GM19238 (cell line): ENCODE results near the gene MR1.

ENCODE experiments used
- DNase-seq: peaks from one replicate; pipeline ENCODE4 v3.0.0; 2011; ENCODE audit warnings: low spot score; ENCODE audit not compliant: insufficient read length

MR1 gene

GRCh38 chr1:181062836-181063428 is 29.1 kb downstream of the MR1 start:
- peak; percentile 39 for DNase-seq

- no peak for DNase-seq
Observed at GRCh38 chr1:181064011-181064623, 30.3 kb downstream of the MR1 start.

DNA sequence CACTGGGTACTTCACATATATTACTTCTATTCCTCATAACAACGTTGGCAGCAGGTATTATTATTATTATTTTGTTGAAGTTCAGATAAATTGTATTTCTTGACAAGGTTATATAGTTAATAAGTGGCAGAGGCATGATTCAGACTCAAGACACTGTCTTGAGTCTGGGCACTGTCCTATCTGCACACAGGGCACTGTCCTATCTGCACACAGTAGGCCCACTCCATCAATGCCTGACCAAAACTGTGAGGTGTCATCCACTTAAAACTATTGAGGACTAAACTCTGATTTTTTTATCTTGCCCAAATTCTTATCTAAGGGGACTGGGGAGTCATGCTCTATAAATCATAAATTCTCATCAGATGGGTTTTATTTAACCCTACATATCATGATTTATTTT is 30.9 kb downstream of the MR1 start:
- no peak for DNase-seq

- no peak for DNase-seq
Observed at GRCh38 chr1:181073638-181074037, 39.9 kb downstream of the MR1 start.

- no peak for DNase-seq
Observed at GRCh38 chr1:181075766-181076350, 42.1 kb downstream of the MR1 start.

DNA sequence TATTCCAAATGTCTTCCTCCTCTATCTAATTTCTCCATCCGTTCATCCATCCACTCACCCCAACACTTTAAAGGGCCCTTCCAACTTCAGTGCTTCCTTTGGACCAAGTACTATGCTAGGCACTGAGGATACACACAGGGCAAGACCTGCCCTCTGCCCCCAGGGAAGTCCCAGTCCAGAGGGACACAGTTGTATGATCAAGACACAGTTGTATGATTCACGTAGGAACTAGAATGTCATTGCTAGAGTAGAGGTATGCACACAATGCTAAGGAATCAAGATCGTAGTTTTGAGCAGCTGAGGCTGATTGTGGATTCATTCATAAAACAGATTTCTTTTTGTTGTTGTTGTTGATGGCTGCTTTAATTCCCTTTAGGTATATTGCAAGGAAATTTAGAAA is 43.1 kb downstream of the MR1 start:
- DNase-seq: no peak

- no peak for DNase-seq
Observed at GRCh38 chr1:181077576-181078242, 43.9 kb downstream of the MR1 start.

GRCh38 chr1:181079382-181079781 is 45.6 kb downstream of the MR1 start:
- no peak for DNase-seq

GRCh38 chr1:181079920-181080319 is 46.1 kb downstream of the MR1 start:
- no peak for DNase-seq

DNA sequence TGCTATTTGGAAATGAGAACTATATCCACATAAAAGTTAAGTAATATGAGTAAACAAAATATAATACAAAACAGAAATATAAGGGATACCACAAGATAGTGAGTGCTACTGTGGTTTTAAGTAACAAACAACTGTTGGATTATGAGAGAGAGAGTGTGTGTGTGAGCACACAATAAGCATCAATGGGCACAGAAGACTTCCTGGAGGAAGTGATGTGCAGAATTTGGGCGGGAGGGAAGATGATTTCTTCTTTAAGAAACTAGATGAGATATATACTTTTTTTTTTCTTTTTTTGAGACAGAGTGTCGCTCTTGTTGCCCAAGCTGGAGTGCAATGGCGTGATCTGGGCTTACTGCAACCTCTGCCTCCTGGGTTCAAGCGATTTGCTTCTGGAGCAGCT is 46.8 kb downstream of the MR1 start:
- no peak for DNase-seq

DNA sequence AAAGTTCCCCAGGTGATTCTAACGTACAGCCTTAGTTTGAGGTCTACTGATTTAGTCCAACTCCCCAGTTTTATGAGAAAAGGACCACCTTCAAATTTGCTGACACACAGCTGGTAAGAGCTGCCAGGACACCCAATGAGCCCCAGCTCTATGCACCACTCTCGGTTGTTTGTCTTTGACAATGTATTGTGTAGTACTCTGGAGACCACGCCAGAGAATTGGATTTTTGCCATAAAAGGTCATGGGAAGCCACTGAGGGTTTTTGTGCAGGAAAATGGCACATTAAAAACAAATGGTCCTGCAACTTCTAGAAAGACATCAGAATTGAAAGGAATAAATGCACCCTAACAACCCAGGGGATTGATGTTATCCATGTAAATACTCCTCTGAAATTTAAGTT is 47.6 kb downstream of the MR1 start:
- no peak for DNase-seq

DNA sequence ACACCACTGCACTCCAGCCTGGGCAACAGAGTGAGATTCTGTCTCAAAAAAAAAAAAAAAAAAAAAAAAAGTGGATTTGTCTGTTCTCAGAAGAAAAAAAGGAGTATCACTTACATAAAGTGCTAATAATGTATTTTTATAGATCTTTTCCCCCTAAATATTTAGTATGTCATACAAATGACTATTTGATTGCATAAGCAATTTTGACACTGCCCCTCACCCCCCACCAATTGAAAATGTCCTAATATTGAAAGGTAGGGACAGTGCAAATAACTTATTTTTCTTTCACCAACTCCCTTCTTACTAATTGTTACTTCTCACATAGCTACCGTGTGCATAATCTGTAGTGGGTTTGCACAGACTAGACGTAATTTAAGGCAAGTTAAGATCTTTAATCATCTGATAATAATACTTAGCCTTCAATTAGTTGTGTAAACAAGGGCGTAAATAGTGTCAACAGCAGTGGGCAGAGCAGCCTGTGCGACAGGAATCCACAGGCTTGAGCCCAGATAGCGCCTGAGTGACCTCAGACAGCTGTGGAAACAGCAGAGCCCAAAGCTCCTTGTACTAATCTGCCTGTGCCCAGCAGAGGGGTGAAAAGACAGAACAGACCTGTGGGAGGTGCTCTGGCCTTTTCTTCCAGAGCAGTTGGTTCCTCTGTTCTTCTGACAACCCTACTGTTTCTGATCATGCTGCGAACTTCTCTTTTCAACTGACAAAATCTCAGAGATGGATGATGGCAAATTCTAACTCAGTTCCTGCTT is 50.2 kb downstream of the MR1 start:
- peak; percentile 40 for DNase-seq

DNA sequence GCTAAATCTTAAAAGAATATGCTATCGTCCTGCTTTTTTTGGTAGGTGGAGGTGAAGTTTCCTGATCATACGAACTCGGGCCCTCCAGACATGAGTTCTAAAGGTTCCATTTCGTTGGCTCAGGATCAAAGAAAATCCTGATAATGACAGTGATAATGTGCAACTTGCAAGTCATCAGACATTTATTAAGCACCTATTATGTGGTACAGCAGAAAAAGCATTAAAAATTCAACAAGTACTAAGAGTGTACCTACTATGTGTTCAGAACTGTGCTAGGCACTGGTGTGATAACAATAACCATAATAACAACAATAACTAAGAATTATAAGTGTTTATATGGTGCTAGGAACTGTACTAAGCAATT is 50.8 kb downstream of the MR1 start:
- DNase-seq: no peak

DNA sequence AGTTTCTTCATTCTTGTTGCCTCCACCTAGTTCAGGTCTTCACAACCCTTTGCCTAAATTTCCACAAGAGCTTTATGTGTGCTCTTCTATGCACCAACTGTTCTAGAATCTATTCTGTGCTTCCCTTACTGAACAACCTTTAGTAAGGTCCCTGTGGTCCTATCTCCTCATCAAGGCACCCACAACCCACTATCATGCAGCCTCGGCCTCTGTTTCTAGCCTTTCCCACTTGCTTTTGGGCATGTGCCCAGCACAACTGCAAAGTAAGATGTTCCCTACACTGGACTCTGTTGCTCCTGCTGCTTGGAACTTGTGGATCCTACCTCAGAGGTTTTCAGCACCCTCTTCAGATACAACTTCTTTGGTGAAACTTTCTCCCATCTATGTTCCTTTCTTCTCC is 52.3 kb downstream of the MR1 start:
- DNase-seq: no peak

DNA sequence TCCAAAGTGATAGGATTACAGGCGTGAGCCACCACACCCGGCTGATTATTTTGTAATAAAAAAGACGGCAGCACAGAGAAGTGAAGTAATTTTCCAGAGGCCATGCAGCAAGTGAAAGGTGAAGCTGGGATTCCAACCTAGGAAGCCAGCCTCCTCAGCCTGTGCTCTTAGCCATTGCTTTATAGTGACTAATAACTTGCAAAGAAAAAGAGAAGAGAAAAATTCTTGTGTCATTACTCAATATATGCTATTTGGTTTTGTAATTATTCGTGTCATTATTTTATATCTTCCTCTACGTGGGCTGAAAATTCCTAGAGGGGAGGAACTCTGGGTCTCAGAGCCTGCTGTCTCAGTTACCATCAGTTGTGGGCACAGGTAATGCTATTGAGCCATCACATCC is 53.1 kb downstream of the MR1 start:
- DNase-seq: no peak

DNA sequence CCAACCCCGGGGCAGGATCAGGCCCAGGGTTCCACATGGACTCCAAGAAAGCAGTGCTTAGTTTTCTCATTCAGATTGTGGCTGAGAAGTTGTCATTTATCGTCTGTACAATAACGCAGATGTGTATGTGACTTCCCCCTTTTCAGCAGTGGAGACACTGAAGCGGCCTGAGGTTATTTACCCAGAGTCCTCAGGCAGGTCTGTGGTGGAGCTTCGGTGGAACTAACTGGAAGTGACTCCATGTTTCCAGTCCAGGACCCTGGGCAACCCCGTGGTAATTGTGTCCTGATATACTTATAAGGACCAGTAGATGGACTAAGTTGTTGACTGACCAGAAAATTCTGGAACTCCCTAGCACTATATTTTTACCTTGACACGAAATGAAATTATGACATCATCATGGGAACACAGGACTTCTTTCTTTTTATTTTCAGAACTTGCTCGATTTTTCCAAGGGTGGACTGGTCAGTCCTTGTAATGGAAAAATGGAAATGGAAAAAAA is 53.7 kb downstream of the MR1 start:
- no peak for DNase-seq

DNA sequence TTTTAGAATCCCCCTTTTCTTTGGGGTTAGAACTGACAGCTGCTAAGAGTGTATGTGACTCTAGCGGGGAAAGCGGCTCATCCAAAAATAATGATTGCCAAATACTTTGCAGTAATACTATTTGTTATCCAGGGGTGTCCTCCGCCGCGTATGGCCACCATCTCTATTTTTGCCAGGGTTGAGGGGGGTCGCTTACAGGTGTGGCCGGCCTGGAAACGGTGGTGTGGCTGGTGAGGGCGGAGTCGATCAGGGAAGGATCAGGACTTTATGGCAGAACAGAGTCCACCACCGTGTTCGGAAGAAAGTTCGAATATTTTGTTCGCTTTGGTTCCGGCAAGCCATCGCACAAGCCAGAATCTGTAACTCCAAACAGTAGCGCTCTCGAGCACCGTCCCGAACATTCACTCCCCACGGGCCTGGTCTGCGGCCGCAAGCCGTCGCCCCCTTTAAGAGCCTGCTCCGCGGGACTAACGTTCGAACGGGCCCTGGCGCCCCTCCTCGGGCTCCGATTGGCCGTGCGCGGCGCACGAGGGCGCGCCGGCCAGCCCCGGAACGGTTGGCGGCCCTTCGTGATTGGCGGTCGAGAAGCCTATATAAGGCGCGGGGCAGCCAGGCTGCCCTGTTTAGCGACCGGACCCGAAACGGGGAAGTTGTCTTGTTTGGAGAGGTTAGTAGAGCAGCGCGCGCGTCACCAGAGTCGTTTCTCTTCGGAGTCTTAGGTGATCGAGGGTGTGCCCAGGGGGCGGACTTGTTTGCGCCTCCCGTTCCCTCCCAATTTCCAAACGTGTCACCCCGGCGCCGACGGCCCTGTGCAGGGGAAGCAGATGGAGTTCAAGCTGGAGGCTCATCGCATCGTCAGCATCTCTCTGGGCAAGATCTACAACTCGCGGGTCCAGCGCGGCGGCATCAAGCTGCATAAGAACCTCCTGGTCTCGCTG is 54.6 kb downstream of the MR1 start, which contains the start of gene IER5:
Gene IER5, plus strand, starts transcription at position 622 of the 938 bp plus-strand sequence. Its CDS starts 203 bp downstream, at position 825.
- peak; percentile 90 for DNase-seq

GRCh38 chr1:181089017-181089675 is 55.4 kb downstream of the MR1 start:
- no peak for DNase-seq

GRCh38 chr1:181089676-181090544 is 56.1 kb downstream of the MR1 start:
- peak; percentile 52 for DNase-seq
